HL-60 (cell line): ENCODE results near the gene SCAANT1.
A peak's percentile ranks its signal among the peaks of the same experiment; 100 is the strongest.

Source experiments
- DNase-seq, 2 experiments: peaks; one replicate each; pipeline ENCODE4 v3.0.0-alpha.2; 2010 to 2020; ENCODE audit warnings: low read depth in 1 of 2, low spot score in 1 of 2
- H3K27ac ChIP-seq: fragments of 250-450 bp; sonication (Bioruptor Pico); replicated peaks from 2 replicates; pipeline ENCODE4 v1.5.1; 2020; ENCODE audit warnings: mild to moderate bottlenecking, moderate library complexity
- H3K27me3 ChIP-seq: fragments of 250-450 bp; sonication (Bioruptor Pico); 2 replicates; pipeline ENCODE4 v1.5.1; 2021; ENCODE audit warnings: mild to moderate bottlenecking, moderate library complexity; ENCODE audit not compliant: insufficient read depth, poor library complexity, severe bottlenecking
- H3K4me3 ChIP-seq: replicated peaks from 2 replicates; pipeline ENCODE4 v1.5.1; 2011; ENCODE audit warnings: mild to moderate bottlenecking, control low read depth, low read length; ENCODE audit not compliant: insufficient read depth
- CTCF ChIP-seq: IDR thresholded peaks from one replicate; pipeline ENCODE4 v1.5.1; 2011; ENCODE audit warnings: low read length, control low read depth, inconsistent platforms; ENCODE audit not compliant: insufficient read depth
- GABPA ChIP-seq: IDR thresholded peaks from 2 replicates; pipeline ENCODE4 v1.6.1; 2012; ENCODE audit warnings: low read depth
- POLR2AphosphoS5 ChIP-seq: IDR thresholded peaks from 2 replicates; pipeline ENCODE4 v1.6.1; 2012; ENCODE audit warnings: low read depth
- REST ChIP-seq: IDR thresholded peaks from 2 replicates; pipeline ENCODE4 v1.6.1; 2012; ENCODE audit warnings: low read depth; ENCODE audit not compliant: insufficient replicate concordance
- SPI1 ChIP-seq: IDR thresholded peaks from 2 replicates; pipeline ENCODE4 v1.6.1; 2012; ENCODE audit warnings: low read depth, mild to moderate bottlenecking, borderline replicate concordance

Gene SCAANT1

GRCh38 chr3:63940389-63940757 lies 28.2 kb upstream of the SCAANT1 start:
- TF ChIP-seq CTCF (no peak), GABPA (no peak), POLR2AphosphoS5 (no peak), REST (no peak), SPI1 (no peak)
- H3K27me3 ChIP-seq = no peaks in the 10 kb centered on the region
- no peak overlapping the region for H3K27ac ChIP-seq
- DNase-seq = no peak
- no peak overlapping the region for H3K4me3 ChIP-seq

- peak overlapping the region; percentile 15; the same call in 1 of the 2 replicates for H3K27ac ChIP-seq
- TF ChIP-seq POLR2AphosphoS5 = peak; percentile 92
- no peak for TF ChIP-seq CTCF
- peak; percentile 64; the same call in 1 of the 2 replicates for TF ChIP-seq SPI1
- TF ChIP-seq REST = no peak
- no peak overlapping the region for H3K4me3 ChIP-seq
- no peaks in the 10 kb centered on the region for H3K27me3 ChIP-seq
- DNase-seq = peak; percentile 93 to 97
These were observed 25.8 kb upstream of the SCAANT1 start for GRCh38 chr3:63937661-63938651.

GRCh38 chr3:63936925-63937324 lies 24.7 kb upstream of the SCAANT1 start:
- no peak for DNase-seq
- Histone ChIP-seq H3K4me3 (no peak overlapping the region), H3K27me3 (no peaks in the 10 kb centered on the region), H3K27ac (no peak overlapping the region)
- TF ChIP-seq REST = no peak
- TF ChIP-seq CTCF = no peak
- no peak for TF ChIP-seq POLR2AphosphoS5
- TF ChIP-seq GABPA = no peak
- TF ChIP-seq SPI1 = no peak
